GM10248 (cell line): ENCODE results near the gene KLF9.
"Not testable (repeated sequence)": the region's sequence is repeated elsewhere in the genome, so short reads cannot be mapped to it uniquely, and the experiment has no call there.

Source experiments
- CTCF ChIA-PET: fragments of 300-600 bp; sonication (Branson Sonifier 250); formaldehyde crosslinking; extraction: SDS; loops from one replicate; lab custom pipeline; 2021; ENCODE audit warnings: antibody characterized with exemption; lab: Yijun Ruan, JAX
- POLR2A ChIA-PET: fragments of 350-650 bp; sonication (Branson Sonifier 250); formaldehyde crosslinking; extraction: SDS; loops from one replicate; lab custom pipeline; 2020; ENCODE audit warnings: antibody characterized with exemption; lab: Yijun Ruan, JAX
- DNase-seq: peaks from one replicate; pipeline ENCODE4 v3.0.0; 2012; ENCODE audit errors: extremely low spot score
- CTCF ChIP-seq: IDR thresholded peaks from 2 replicates; pipeline ENCODE4 v1.5.1; 2012; ENCODE audit warnings: mild to moderate bottlenecking, low read depth; ENCODE audit errors: extremely low read depth, missing control alignments, control extremely low read depth

Gene KLF9

DNA sequence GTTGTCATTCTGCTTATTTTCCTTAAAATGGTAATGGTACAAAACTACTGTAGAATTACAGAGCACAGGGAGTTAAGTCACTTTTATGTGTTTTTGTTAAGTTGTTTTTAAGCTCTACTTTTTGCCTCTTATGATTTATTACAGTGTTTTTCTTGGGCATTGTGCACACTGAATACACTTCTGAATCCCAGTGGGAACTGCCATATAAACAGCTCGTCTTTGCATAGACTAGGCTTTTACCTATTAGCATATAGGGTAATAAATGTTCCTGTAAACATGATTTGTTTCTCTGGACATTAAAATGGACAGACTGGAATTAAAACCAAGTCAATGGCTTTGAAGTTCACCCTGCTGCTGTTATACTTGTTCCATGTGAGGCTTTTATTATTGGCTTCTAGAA, 12.2 kb downstream of the KLF9 start:
- TF ChIP-seq CTCF, result no peak
- ChIA-PET CTCF (interaction anchor here (1.0 to 2.0 kb wide), 4 partner anchors 11 to 66 kb away, joined by 3 to 5 read pairs (median 4); no protein-coding TSS in a partner anchor), POLR2A (no interaction called here)
- DNase-seq, result no peak

DNA sequence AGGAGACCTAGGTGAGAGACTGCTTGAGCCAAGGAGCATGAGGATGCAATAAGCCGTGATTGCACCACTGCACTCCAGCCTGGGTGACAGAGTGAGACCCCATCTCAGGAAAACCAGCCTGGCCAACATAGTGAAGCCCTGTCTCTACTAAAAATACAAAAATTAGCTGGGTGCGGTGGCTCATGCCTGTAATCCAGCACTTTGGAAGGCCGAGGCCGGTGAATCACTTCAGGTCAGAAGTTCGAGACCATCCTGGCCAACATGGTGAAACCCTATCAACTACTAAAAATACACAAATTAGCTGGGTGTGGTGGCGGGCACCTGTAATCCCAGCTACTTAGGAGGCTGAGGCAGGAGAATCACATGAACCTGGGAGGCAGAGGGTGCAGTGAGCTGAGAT, 13.2 kb downstream of the KLF9 start:
- DNase-seq, POLR2A ChIA-PET: not testable (repeated sequence)
- CTCF ChIA-PET, result interaction anchor here (2.0 kb wide), 2 partner anchors 11 to 12 kb away, joined by 5 read pairs; no protein-coding TSS in a partner anchor

- DNase-seq, result no peak
- POLR2A ChIA-PET, result no interaction called here
- CTCF ChIA-PET, result interaction anchor here (1.9 to 2.0 kb wide), 3 partner anchors 10 to 12 kb away, joined by 5 read pairs; no protein-coding TSS in a partner anchor
- TF ChIP-seq CTCF, result no peak
These were observed 14.2 kb downstream of the KLF9 start for GRCh38 chr9:70400107-70400892.

DNA sequence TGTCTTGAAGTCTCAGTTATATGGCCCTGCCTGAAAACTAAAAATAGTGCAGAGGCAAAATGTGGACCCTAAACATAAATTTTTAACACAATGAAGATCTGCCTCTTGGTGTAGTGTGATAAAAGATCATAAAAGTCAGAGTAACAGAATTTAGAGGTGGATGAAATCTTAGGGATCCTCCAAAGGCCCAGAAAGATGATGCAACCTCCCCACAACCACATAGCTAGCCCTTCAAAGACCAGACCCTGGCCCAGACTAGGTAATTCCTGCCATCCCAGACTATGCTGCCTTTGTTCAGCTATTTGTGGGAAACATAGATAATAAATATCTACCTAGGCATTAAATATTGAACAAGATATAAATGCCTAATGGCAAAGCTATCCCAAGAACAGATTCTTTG, 15.3 kb downstream of the KLF9 start:
- POLR2A ChIA-PET, result no interaction called here
- CTCF ChIA-PET, result interaction anchor here (1.1 to 1.9 kb wide), 3 partner anchors 9 to 11 kb away, joined by 3 to 5 read pairs (median 3); no protein-coding TSS in a partner anchor

GRCh38 chr9:70398145-70398556, 16.3 kb downstream of the KLF9 start:
- peak; percentile 53 for DNase-seq
- ChIA-PET CTCF (interaction anchor here (1.6 to 1.9 kb wide), 2 partner anchors 9 to 10 kb away, joined by 3 to 5 read pairs; no protein-coding TSS in a partner anchor), POLR2A (no interaction called here)
- TF ChIP-seq CTCF, result no peak

More for the DNA sequence above, 15.3 kb downstream of the KLF9 start:
- no peak for TF ChIP-seq CTCF
- DNase-seq, result no peak

- no peak for TF ChIP-seq CTCF
- ChIA-PET CTCF (no interaction called here), POLR2A (no interaction called here)
- DNase-seq, result no peak
These were observed 18.8 kb downstream of the KLF9 start for GRCh38 chr9:70395652-70396051.

DNA sequence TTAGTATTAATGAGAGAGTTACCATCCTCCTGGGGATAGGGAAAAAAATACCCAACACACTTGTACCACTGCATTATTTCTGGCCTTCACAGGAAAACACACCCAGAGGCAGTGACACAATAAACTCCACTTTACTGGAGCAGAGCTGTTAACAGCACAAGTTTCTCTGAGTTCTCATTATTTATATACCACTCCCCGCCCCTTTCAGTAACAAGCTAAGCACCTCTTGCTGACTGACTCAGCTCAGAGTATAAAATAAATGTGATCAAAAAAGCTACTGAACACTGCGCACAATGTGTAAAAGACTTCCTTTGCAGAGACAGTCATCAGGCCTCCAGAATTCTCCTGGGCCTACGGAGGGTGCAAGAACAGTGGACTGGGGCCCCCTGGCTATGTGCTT, 21.6 kb downstream of the KLF9 start:
- CTCF ChIA-PET, result no interaction called here
- no peak for DNase-seq
- POLR2A ChIA-PET, result no interaction called here
- no peak for TF ChIP-seq CTCF
